Immature natural killer cell (primary cell): ENCODE measurements around the gene DYNLT2. TPM values are rescaled to one million over a fixed set of nuclear protein-coding genes. Genes with fewer than 3 reads are reported as not detected.

Source experiments
- DNase-seq, 3 donors: peaks; one replicate each; pipeline ENCODE4 v3.0.0; 2022; ENCODE audit warnings: mixed read lengths in 1 of 3
- H3K27ac Mint-ChIP-seq, 6 donors: one replicate each; pipeline ENCODE4 v1.8.0; 2020; ENCODE audit warnings: mixed read lengths in 6 of 6, mild to moderate bottlenecking in 5 of 6, inconsistent platforms in 4 of 6, moderate library complexity in 3 of 6
- H3K27me3 Mint-ChIP-seq, 3 donors: one replicate each; pipeline ENCODE4 v1.8.0; 2020 to 2021; ENCODE audit warnings: low read depth in 3 of 3, mild to moderate bottlenecking in 3 of 3, mixed read lengths in 3 of 3, moderate library complexity in 3 of 3, inconsistent platforms in 1 of 3
- H3K36me3 Mint-ChIP-seq, 3 donors: one replicate each; pipeline ENCODE4 v1.8.0; 2020; ENCODE audit warnings: mixed read lengths in 3 of 3, inconsistent platforms in 2 of 3, mild to moderate bottlenecking in 2 of 3
- H3K4me1 Mint-ChIP-seq, 2 donors: one replicate each; pipeline ENCODE4 v1.8.0; 2020; ENCODE audit warnings: inconsistent platforms in 2 of 2, mild to moderate bottlenecking in 2 of 2, mixed read lengths in 2 of 2, moderate library complexity in 1 of 2
- H3K4me3 Mint-ChIP-seq, 5 donors: one replicate each; pipeline ENCODE4 v1.8.0; 2020; ENCODE audit warnings: mild to moderate bottlenecking in 5 of 5, mixed read lengths in 5 of 5, inconsistent platforms in 3 of 5, moderate library complexity in 3 of 5
- H3K9me3 Mint-ChIP-seq, 6 donors: one replicate each; pipeline ENCODE4 v1.8.0; 2020; ENCODE audit warnings: mild to moderate bottlenecking in 6 of 6, mixed read lengths in 6 of 6, inconsistent platforms in 4 of 6, moderate library complexity in 3 of 6
- polyA plus RNA-seq, 3 donors: library from polyadenylated mRNA; unstranded; fragments of 300-500 nt; fragmentation: Illumina TruSeq; gene quantifications; one replicate each; pipeline ENCODE4 v1.2.3, GENCODE V29; 2021

The DYNLT2 gene
- polyA plus RNA-seq, 3 donors from 2014 or later, result 0.21 to 0.68 (median 0.40) TPM

GRCh38 chr6:169691260-169691659 lies 60.1 kb downstream of the DYNLT2 start:
- Mint-ChIP-seq H3K27me3 (peaks cover 0 to 1% (median 0%) of the 10 kb centered on the region in 3 donors), H3K9me3 (peaks cover 0 to 8% (median 2%) of the 10 kb centered on the region in 6 donors), H3K4me1 (peaks cover 3 to 4% of the 10 kb centered on the region in 2 donors), H3K4me3 (no peak overlapping the region), H3K27ac (no peak overlapping the region), H3K36me3 (peaks cover 23 to 44% (median 31%) of the 10 kb centered on the region in 3 donors)
- DNase-seq, result no peak

Other genes starting within 250 kb of the DYNLT2 start
- 1 to 10 TPM; 1.7 to 5.1 (median 4.0) TPM for gene WDR27, start 49.5 kb downstream of the DYNLT2 start, polyA plus RNA-seq
- gene C6orf120, start 49.4 kb downstream of the DYNLT2 start, polyA plus RNA-seq, result 10 to 100 TPM in 1 of 3 donors, 1 to 10 TPM in 2; 2.2 to 10.1 (median 4.9) TPM
- 10 to 100 TPM in 1 of 3 donors, 1 to 10 TPM in 2; 6.0 to 13.0 (median 7.9) TPM for gene PHF10, start 27.1 kb downstream of the DYNLT2 start, polyA plus RNA-seq
- 10 to 100 TPM in 1 of 3 donors, 1 to 10 TPM in 2; 4.2 to 11.6 (median 10.0) TPM for gene ERMARD, start 50 bp upstream of the DYNLT2 start, polyA plus RNA-seq